Activated T-cell treated with anti-CD3 and anti-CD28 coated beads for 4 hours (primary cell): ENCODE results near the gene KCNK4.

ENCODE experiments used
- DNase-seq: peaks from one replicate; pipeline ENCODE4 v3.0.0-alpha.2; 2020

The KCNK4 gene

GRCh38 chr11:64254326-64254725, 36.8 kb upstream of the KCNK4 start:
- DNase-seq, result no peak

- DNase-seq, result no peak
Observed at GRCh38 chr11:64255135-64256128, 35.7 kb upstream of the KCNK4 start.

GRCh38 chr11:64256300-64256699, 34.8 kb upstream of the KCNK4 start:
- no peak for DNase-seq

- no peak for DNase-seq
Observed at GRCh38 chr11:64258356-64258755, 32.7 kb upstream of the KCNK4 start.

GRCh38 chr11:64258946-64259532, 32.1 kb upstream of the KCNK4 start:
- no peak for DNase-seq

GRCh38 chr11:64259533-64260067, 31.5 kb upstream of the KCNK4 start:
- no peak for DNase-seq

- DNase-seq, result no peak
Observed at GRCh38 chr11:64260147-64260708, 30.9 kb upstream of the KCNK4 start.

GRCh38 chr11:64261556-64262080, 29.5 kb upstream of the KCNK4 start:
- DNase-seq, result no peak

GRCh38 chr11:64262271-64263002, 28.7 kb upstream of the KCNK4 start:
- no peak for DNase-seq

GRCh38 chr11:64263021-64263946, 27.8 kb upstream of the KCNK4 start:
- no peak for DNase-seq

GRCh38 chr11:64263947-64264317, 27.2 kb upstream of the KCNK4 start:
- DNase-seq, result no peak

- no peak for DNase-seq
Observed at GRCh38 chr11:64264371-64264852, 26.7 kb upstream of the KCNK4 start.

GRCh38 chr11:64265176-64266160, 25.6 kb upstream of the KCNK4 start:
- DNase-seq, result no peak

GRCh38 chr11:64266339-64266738, 24.8 kb upstream of the KCNK4 start:
- no peak for DNase-seq

- DNase-seq, result no peak
Observed at GRCh38 chr11:64267207-64267945, 23.7 kb upstream of the KCNK4 start.

- no peak for DNase-seq
Observed at GRCh38 chr11:64268025-64268892, 22.8 kb upstream of the KCNK4 start.

- DNase-seq, result no peak
Observed at GRCh38 chr11:64268893-64269539, 22.1 kb upstream of the KCNK4 start.
